Esophagus squamous epithelium (tissue), 5 donors: ENCODE results near the gene SOAT2. TPM values are rescaled to one million over a fixed set of nuclear protein-coding genes. Genes with fewer than 3 reads are reported as not detected.

Source experiments
- DNase-seq: peaks from one replicate; lab custom pipeline; 2025; lab: John Stamatoyannopoulos, UW
- H3K27ac ChIP-seq, 4 donors: fragments of 200-600 bp; sonication (generic); one replicate each; pipeline ENCODE4 v1.5.1; 2016 to 2019; ENCODE audit warnings: mild to moderate bottlenecking in 1 of 4
- H3K27me3 ChIP-seq, 4 donors: fragments of 200-600 bp; sonication (generic); 1 replicate in 3 of 4; 2 replicates in 1 of 4; pipeline versions ENCODE4 v1.5.1 to v1.6.0; 2017 to 2021; ENCODE audit warnings: antibody characterized with exemption in 1 of 4
- H3K36me3 ChIP-seq, 3 donors: fragments of 200-600 bp; sonication (generic); one replicate each; pipeline ENCODE4 v1.5.1; 2016 to 2019
- H3K4me1 ChIP-seq, 3 donors: fragments of 200-600 bp; sonication (generic); one replicate each; pipeline ENCODE4 v1.5.1; 2017 to 2019
- H3K4me3 ChIP-seq, 4 donors: fragments of 200-600 bp; sonication (generic); 1 replicate in 3 of 4; 2 replicates in 1 of 4; pipeline ENCODE4 v1.5.1; 2016 to 2019; ENCODE audit warnings: mild to moderate bottlenecking in 2 of 4, moderate library complexity in 1 of 4
- H3K9me3 ChIP-seq, 3 donors: fragments of 200-600 bp; sonication (generic); one replicate each; pipeline ENCODE4 v1.5.1; 2016 to 2019
- POLR2A ChIP-seq, 4 donors: fragments of 450-650 bp; IDR thresholded peaks; one replicate each; pipeline ENCODE4 v1.6.1; 2017; ENCODE audit warnings: antibody characterized with exemption in 4 of 4, mild to moderate bottlenecking in 4 of 4, moderate library complexity in 3 of 4
- WGBS, 2 donors: methylation state at CpG; one replicate each; pipeline ENCODE4 v1.1.5; 2018; 5-methylcytosine and 5-hydroxymethylcytosine counted together
- intact Hi-C: fragments of 100-400 bp; cut with DNase I; formaldehyde crosslinking; loops from one replicate; pipeline ENCODE4 v1.15.0; 2022
- total RNA-seq, 4 donors: library from RNA; depleted of rRNA; stranded (reverse); fragments of >200 nt; gene quantifications; one replicate each; pipeline ENCODE4 v1.1.0, GENCODE V29; 2016
- TF ChIP-seq, protein P1 (sequence below), 6 experiments: fragments of 450-650 bp in 4 of 6; fragments of 200-600 bp in 2 of 6; sonication (generic) in 2 of 6; IDR thresholded peaks; one replicate each; pipeline ENCODE4 v1.5.1; 2016 to 2019; ENCODE audit warnings: antibody characterized with exemption in 6 of 6, mild to moderate bottlenecking in 4 of 6, moderate library complexity in 4 of 6
- donor health status: DM: yes; HTN: yes; CAD: no.

SOAT2 gene
- total RNA-seq, 4 donors from 2014 or later: not detected

DNA sequence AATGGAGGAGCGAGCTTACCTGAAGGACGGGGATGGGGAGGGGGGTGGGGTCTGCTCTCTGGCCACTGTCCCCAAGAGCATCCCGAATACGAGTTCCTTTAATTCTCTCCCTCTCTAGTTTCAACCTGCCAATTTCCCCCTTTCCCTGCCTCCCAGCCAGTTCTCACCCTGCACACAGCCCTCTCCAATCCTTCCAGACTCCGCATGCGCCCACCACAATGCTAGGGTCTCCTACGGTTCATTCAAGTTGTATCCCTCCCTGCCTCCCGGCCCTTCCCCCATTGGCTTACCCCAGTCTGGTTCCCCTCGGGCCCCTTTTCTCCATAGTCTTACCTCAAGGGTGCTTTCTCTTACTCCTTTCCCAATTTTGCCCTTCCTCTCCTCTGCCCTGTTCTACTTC is 6.5 kb upstream of the SOAT2 start:
- Histone ChIP-seq H3K9me3 (no peaks in the 10 kb centered on the region), H3K4me3 (peak overlapping the region; percentile 39 to 86 (median 59))
- WGBS, 2 donors: 39 to 40% methylated on average over 9 of the region's 9 CpGs

DNA sequence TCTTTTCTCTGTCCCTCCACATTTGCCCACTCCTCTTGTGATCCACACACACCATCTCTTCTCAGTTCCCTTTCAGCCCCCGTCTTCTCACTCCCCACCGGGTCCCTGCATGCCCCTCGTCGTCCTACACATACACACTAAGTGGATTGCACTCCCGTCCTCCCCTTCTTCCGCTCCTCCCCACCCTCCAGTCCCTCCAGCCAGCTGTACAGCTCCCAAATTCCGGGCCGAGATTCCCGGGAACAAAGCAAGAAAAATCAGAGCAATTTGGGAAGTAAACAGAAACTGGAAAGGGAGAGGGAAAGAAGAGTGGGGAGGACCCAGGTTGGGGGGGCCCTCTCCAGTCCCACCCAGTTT is 6.1 kb upstream of the SOAT2 start:
- Histone ChIP-seq H3K4me1 (peaks cover 27 to 60% (median 35%) of the 10 kb centered on the region in 3 donors), H3K36me3 (peaks cover 0 to 14% (median 0%) of the 10 kb centered on the region in 3 donors), H3K27ac (peak overlapping the region; percentile 77 to 93 (median 87)), H3K4me3 (peak overlapping the region; percentile 39 to 86 (median 59)), H3K9me3 (no peaks in the 10 kb centered on the region), H3K27me3 (no peaks in the 10 kb centered on the region)
- no peak for DNase-seq
- no peak for TF ChIP-seq POLR2A (IDR thresholded peaks at IDR 0.05)
- WGBS, 2 donors: 0 to 4% methylated on average over 5 to 9 of the region's 9 CpGs
- intact Hi-C loops: no loop called here

More for the DNA sequence above, 6.5 kb upstream of the SOAT2 start:
- peak overlapping the region; percentile 77 to 93 (median 87) for H3K27ac ChIP-seq
- peaks cover 0 to 14% (median 0%) of the 10 kb centered on the region in 3 donors for H3K36me3 ChIP-seq
- intact Hi-C loops: no loop called here
- no peaks in the 10 kb centered on the region for H3K27me3 ChIP-seq
- peaks cover 27 to 59% (median 35%) of the 10 kb centered on the region in 3 donors for H3K4me1 ChIP-seq
- no peak for DNase-seq
- no peak for TF ChIP-seq POLR2A (IDR thresholded peaks at IDR 0.05)
- TF ChIP-seq, protein P1, sequence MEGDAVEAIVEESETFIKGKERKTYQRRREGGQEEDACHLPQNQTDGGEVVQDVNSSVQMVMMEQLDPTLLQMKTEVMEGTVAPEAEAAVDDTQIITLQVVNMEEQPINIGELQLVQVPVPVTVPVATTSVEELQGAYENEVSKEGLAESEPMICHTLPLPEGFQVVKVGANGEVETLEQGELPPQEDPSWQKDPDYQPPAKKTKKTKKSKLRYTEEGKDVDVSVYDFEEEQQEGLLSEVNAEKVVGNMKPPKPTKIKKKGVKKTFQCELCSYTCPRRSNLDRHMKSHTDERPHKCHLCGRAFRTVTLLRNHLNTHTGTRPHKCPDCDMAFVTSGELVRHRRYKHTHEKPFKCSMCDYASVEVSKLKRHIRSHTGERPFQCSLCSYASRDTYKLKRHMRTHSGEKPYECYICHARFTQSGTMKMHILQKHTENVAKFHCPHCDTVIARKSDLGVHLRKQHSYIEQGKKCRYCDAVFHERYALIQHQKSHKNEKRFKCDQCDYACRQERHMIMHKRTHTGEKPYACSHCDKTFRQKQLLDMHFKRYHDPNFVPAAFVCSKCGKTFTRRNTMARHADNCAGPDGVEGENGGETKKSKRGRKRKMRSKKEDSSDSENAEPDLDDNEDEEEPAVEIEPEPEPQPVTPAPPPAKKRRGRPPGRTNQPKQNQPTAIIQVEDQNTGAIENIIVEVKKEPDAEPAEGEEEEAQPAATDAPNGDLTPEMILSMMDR (IDR thresholded peaks at IDR 0.05): no peak

DNA sequence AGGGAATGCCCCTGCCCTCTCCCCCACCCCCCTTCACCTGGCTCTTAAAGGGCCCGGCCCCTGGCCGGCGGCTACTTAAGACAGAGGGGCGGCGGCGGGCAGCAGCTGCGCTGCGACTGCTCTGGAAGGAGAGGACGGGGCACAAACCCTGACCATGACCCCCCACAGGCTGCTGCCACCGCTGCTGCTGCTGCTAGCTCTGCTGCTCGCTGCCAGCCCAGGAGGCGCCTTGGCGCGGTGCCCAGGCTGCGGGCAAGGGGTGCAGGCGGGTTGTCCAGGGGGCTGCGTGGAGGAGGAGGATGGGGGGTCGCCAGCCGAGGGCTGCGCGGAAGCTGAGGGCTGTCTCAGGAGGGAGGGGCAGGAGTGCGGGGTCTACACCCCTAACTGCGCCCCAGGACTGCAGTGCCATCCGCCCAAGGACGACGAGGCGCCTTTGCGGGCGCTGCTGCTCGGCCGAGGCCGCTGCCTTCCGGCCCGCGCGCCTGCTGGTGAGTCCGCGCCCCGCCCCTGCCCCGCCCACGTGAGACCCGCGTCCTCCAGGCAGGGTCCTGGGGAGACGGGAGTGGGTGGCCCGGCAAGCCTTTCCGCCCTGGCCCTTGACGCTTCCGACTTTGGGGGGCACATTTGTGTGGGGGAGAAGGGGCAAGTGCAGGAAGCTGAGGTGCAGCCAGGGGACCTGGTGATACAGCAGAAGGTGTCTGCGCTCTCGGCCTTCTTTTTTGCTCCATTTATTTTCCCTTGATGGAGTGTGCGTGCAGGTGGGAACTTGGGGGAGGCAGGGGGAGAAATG is 5.5 kb upstream of the SOAT2 start, which contains the start of gene IGFBP6:
Gene IGFBP6 (plus strand): TSS at position 104 of the 790 bp plus-strand sequence. CDS start 51 bp downstream, at position 155.
- intact Hi-C loops: no loop called here
- 0% methylated on average over 3 to 11 of the region's 51 CpGs for WGBS, 2 donors
- Histone ChIP-seq H3K27ac (peak within 1 kb of the TSS; percentile 77 to 93 (median 87)), H3K4me3 (peak within 1 kb of the TSS; percentile 39 to 86 (median 59)), H3K36me3 (peaks cover 0 to 14% (median 0%) of the 10 kb centered on the region in 3 donors), H3K9me3 (no peaks in the 10 kb centered on the region), H3K27me3 (no peaks in the 10 kb centered on the region), H3K4me1 (peaks cover 27 to 66% (median 35%) of the 10 kb centered on the region in 3 donors)
- TF ChIP-seq, protein P1 (IDR thresholded peaks at IDR 0.05): peak in 5 of 6 experiments; percentile 3 to 46 (median 24)
- peak in 1 of 4 donors; percentile 38 for TF ChIP-seq POLR2A (IDR thresholded peaks at IDR 0.05)
- DNase-seq: no peak

DNA sequence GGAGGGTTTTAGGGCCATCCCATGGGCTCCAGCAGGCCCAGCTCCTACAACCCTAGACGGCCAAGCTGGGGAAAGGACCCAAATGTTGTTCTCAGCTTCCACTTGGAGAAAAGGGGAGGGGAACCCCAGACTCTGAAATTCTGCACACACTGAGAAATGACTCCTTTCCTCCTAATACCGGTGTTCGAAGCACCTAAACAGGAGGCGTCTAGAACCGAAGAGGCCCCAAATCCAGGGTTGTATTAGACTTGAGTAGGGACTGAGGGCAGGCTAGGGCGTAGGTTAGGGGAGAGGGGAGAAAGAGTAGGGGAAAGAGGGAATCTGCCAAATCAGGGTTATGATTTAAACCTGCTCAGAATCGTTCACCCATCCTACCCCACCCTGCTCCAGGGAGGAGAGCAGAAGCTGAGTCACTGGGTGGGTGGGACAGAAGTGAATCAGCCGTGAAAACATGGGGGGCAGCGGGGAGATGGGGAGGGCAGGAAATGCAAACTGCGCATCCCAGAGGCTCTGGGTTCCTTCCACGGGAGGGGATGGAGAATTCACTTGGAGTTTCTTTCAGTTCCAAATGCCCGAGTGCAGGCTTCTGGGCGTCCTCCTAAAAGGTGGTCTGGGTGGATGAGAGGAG is 4.8 kb upstream of the SOAT2 start:
- Histone ChIP-seq H3K4me3 (peak overlapping the region; percentile 39 to 86 (median 59)), H3K27me3 (no peaks in the 10 kb centered on the region), H3K36me3 (peaks cover 0 to 14% (median 0%) of the 10 kb centered on the region in 3 donors), H3K27ac (peak overlapping the region; percentile 77 to 93 (median 87)), H3K9me3 (no peaks in the 10 kb centered on the region), H3K4me1 (peaks cover 27 to 73% (median 38%) of the 10 kb centered on the region in 3 donors)
- TF ChIP-seq, protein P1 (IDR thresholded peaks at IDR 0.05): no peak
- DNase-seq: no peak
- intact Hi-C loops: no loop called here
- 16 to 33% methylated on average over 12 to 13 of the region's 13 CpGs for WGBS, 2 donors

DNA sequence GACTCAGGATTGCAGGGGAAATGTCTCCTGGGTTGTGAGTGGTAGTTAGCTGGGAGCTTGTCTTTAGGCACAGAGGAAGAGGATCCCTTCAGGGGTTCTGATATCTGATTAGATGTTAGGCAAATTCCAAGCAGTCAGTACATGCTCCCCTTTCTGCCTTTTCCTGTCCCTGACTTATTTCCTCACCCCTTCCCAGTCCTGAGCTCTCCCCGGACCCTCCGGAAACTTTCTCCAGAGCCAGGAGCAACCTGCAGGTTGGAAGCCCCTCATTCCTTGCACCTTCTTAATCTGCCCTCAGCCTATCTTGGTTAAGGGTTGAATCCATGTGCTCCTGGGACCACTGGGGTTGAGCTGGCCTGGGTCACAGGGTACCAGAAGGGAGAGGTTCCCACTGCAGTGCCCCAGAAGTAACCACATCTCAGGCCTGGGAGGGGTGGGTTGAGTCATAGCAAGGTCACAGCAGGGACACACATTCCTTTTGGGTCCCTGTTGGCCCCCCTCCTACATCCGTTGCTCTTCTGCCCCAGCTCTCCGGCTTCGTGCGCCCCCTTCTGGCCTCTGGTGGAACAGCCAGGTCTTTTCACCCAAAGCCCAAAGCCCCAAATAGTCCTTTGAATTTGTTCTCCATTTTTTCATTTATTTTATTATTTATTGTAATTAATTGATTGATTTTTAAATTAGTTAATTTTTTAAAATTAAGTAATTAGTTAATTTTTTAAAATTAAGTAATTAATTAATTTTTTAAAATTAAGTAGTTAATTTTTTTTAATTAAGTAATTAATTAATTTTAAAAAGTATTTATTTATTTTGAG is 4.0 kb upstream of the SOAT2 start:
- WGBS, 2 donors: 6 to 11% methylated on average over 6 of the region's 6 CpGs
- peaks cover 0 to 14% (median 0%) of the 10 kb centered on the region in 3 donors for H3K36me3 ChIP-seq
- no peaks in the 10 kb centered on the region for H3K27me3 ChIP-seq
- peak overlapping the region; percentile 77 to 93 (median 87) for H3K27ac ChIP-seq
- peak overlapping the region in 3 of 4 donors; percentile 57 to 86 (median 61) for H3K4me3 ChIP-seq
- peaks cover 27 to 70% (median 40%) of the 10 kb centered on the region in 3 donors for H3K4me1 ChIP-seq
- no peak for DNase-seq
- TF ChIP-seq, protein P1 (IDR thresholded peaks at IDR 0.05): peak; percentile 92 to 99 (median 96)
- no peak for TF ChIP-seq POLR2A (IDR thresholded peaks at IDR 0.05)
- no peaks in the 10 kb centered on the region for H3K9me3 ChIP-seq
- intact Hi-C loops: no loop called here
